Activated CD4-positive, alpha-beta T cell treated with anti-CD3 and anti-CD28 coated beads, Interleukin-2, amount 50 U/mL, for 48 hours (primary cell): ENCODE results near the gene SHANK1.
"Not testable (repeated sequence)": the region's sequence is repeated elsewhere in the genome, so short reads cannot be mapped to it uniquely, and the experiment has no call there.

ENCODE experiments used
- DNase-seq, 2 experiments: peaks; one replicate each; pipeline ENCODE4 v3.0.0-alpha.2; 2020

Gene SHANK1

GRCh38 chr19:50719566-50719965 lies at the start of gene SHANK1:
Gene SHANK1 (minus strand): TSS chr19:50719802. CDS start chr19:50716919, 2,883 bp downstream.
- no peak for DNase-seq

- no peak for DNase-seq
Measured at GRCh38 chr19:50768277-50768676, 48.7 kb upstream of the SHANK1 start.

GRCh38 chr19:50767263-50767662 lies 47.7 kb upstream of the SHANK1 start:
- not testable (repeated sequence) for DNase-seq

GRCh38 chr19:50766746-50767145 lies 47.1 kb upstream of the SHANK1 start:
- not testable (repeated sequence) for DNase-seq

- no peak for DNase-seq
Measured at GRCh38 chr19:50764409-50764808, 44.8 kb upstream of the SHANK1 start.

- DNase-seq: not testable (repeated sequence)
Measured at GRCh38 chr19:50763521-50763920, 43.9 kb upstream of the SHANK1 start.

GRCh38 chr19:50761501-50761900 lies 41.9 kb upstream of the SHANK1 start:
- DNase-seq: not testable (repeated sequence)

- no peak for DNase-seq
Measured at GRCh38 chr19:50759886-50760285, 40.3 kb upstream of the SHANK1 start.

- DNase-seq: not testable (repeated sequence)
Measured at GRCh38 chr19:50759076-50759475, 39.5 kb upstream of the SHANK1 start.

- not testable (repeated sequence) for DNase-seq
Measured at GRCh38 chr19:50757624-50758023, 38.0 kb upstream of the SHANK1 start.

- DNase-seq: not testable (repeated sequence)
Measured at GRCh38 chr19:50756244-50756643, 36.6 kb upstream of the SHANK1 start.

GRCh38 chr19:50753879-50754278 lies 34.3 kb upstream of the SHANK1 start:
- no peak for DNase-seq

- DNase-seq: no peak
Measured at GRCh38 chr19:50750010-50750409, 30.4 kb upstream of the SHANK1 start.

- no peak for DNase-seq
Measured at GRCh38 chr19:50749490-50749889, 29.9 kb upstream of the SHANK1 start.

- not testable (repeated sequence) for DNase-seq
Measured at GRCh38 chr19:50747141-50747540, 27.5 kb upstream of the SHANK1 start.

GRCh38 chr19:50745221-50745620 lies 25.6 kb upstream of the SHANK1 start:
- no peak for DNase-seq

- DNase-seq: no peak
Measured at GRCh38 chr19:50743537-50743936, 23.9 kb upstream of the SHANK1 start.

- no peak for DNase-seq
Measured at GRCh38 chr19:50741179-50741933, 21.8 kb upstream of the SHANK1 start.

- DNase-seq: no peak
Measured at GRCh38 chr19:50739914-50740426, 20.4 kb upstream of the SHANK1 start.

- DNase-seq: no peak
Measured at GRCh38 chr19:50739132-50739913, 19.7 kb upstream of the SHANK1 start.

- DNase-seq: no peak
Measured at GRCh38 chr19:50736338-50736737, 16.7 kb upstream of the SHANK1 start.

- DNase-seq: no peak
Measured at GRCh38 chr19:50735869-50736268, 16.3 kb upstream of the SHANK1 start.

- DNase-seq: no peak
Measured at GRCh38 chr19:50729894-50730293, 10.3 kb upstream of the SHANK1 start.
